Mesodermal cell (in vitro differentiated cells): ENCODE measurements around the gene GNAI2.
"Not testable (repeated sequence)": the region's sequence is repeated elsewhere in the genome, so short reads cannot be mapped to it uniquely, and the experiment has no call there.

Source experiments
- H3K27ac ChIP-seq: 2 replicates; pipeline ENCODE4 v1.7.0; 2013; ENCODE audit warnings: mild to moderate bottlenecking, low read depth, low read length, moderate library complexity; ENCODE audit not compliant: severe bottlenecking
- H3K36me3 ChIP-seq: 2 replicates; pipeline ENCODE4 v1.7.1; 2013; ENCODE audit warnings: mild to moderate bottlenecking, low read length, moderate library complexity; ENCODE audit not compliant: control insufficient read depth, insufficient read depth
- H3K4me1 ChIP-seq: one replicate; pipeline ENCODE4 v1.7.1; 2013; ENCODE audit warnings: mild to moderate bottlenecking, low read length; ENCODE audit not compliant: insufficient read depth, control insufficient read depth, poor library complexity, severe bottlenecking
- H3K4me3 ChIP-seq: 2 replicates; pipeline ENCODE4 v1.7.0; 2013; ENCODE audit warnings: low read length, control low read depth, mild to moderate bottlenecking; ENCODE audit not compliant: insufficient read depth, poor library complexity, severe bottlenecking; ENCODE audit errors: extremely low read depth
- H3K9me3 ChIP-seq: 2 replicates; pipeline ENCODE4 v1.7.1; 2013; ENCODE audit warnings: mild to moderate bottlenecking, low read length, moderate library complexity; ENCODE audit not compliant: control insufficient read depth
- WGBS, 2 experiments: methylation state at CpG; one replicate each; pipeline ENCODE4 v1.1.5; 2013; ENCODE audit warnings: missing lambda C conversion rate in 2 of 2; ENCODE audit not compliant: insufficient coverage in 2 of 2; 5-methylcytosine and 5-hydroxymethylcytosine counted together

GNAI2 gene

GRCh38 chr3:50272538-50272910 lies 36.5 kb downstream of the GNAI2 start:
- H3K9me3 ChIP-seq, H3K4me3 ChIP-seq, H3K27ac ChIP-seq, H3K36me3 ChIP-seq: not testable (repeated sequence)
- H3K4me1 ChIP-seq: peaks cover 44% of the 10 kb centered on the region
- 88 to 96% methylated on average over 4 to 6 of the region's 10 CpGs for WGBS, 2 experiments

GRCh38 chr3:50272911-50273688 lies 37.1 kb downstream of the GNAI2 start:
- H3K36me3 ChIP-seq: no peaks in the 10 kb centered on the region
- H3K4me3 ChIP-seq: peak overlapping the region; percentile 16
- H3K27ac ChIP-seq: no peak overlapping the region
- peaks cover 38% of the 10 kb centered on the region for H3K4me1 ChIP-seq
- no peaks in the 10 kb centered on the region for H3K9me3 ChIP-seq
- 20% methylated on average over 47 of the region's 61 CpGs for WGBS, 2 experiments

- H3K9me3 ChIP-seq: no peaks in the 10 kb centered on the region
- H3K36me3 ChIP-seq: no peaks in the 10 kb centered on the region
- 81 to 86% methylated on average over 20 to 22 of the region's 31 CpGs for WGBS, 2 experiments
- H3K4me1 ChIP-seq: peaks cover 36% of the 10 kb centered on the region
- H3K27ac ChIP-seq: no peak overlapping the region
- no peak overlapping the region for H3K4me3 ChIP-seq
Observed at GRCh38 chr3:50273689-50274065, 37.7 kb downstream of the GNAI2 start.

- H3K27ac ChIP-seq: no peak overlapping the region
- H3K4me3 ChIP-seq: no peak overlapping the region
- 17 to 27% methylated on average over 14 to 20 of the region's 26 CpGs for WGBS, 2 experiments
- H3K9me3 ChIP-seq: no peaks in the 10 kb centered on the region
- H3K4me1 ChIP-seq: peaks cover 27% of the 10 kb centered on the region
- H3K36me3 ChIP-seq: no peaks in the 10 kb centered on the region
Observed at GRCh38 chr3:50274371-50275104, 38.5 kb downstream of the GNAI2 start.

GRCh38 chr3:50275141-50275995 lies 39.4 kb downstream of the GNAI2 start:
- 17 to 22% methylated on average over 39 to 63 of the region's 65 CpGs for WGBS, 2 experiments
- H3K9me3 ChIP-seq: no peaks in the 10 kb centered on the region
- H3K4me1 ChIP-seq: peaks cover 19% of the 10 kb centered on the region
- peak overlapping the region; percentile 19 for H3K4me3 ChIP-seq
- H3K36me3 ChIP-seq: no peaks in the 10 kb centered on the region
- H3K27ac ChIP-seq: no peak overlapping the region

- Histone ChIP-seq H3K4me1 (peaks cover 11% of the 10 kb centered on the region), H3K9me3 (no peaks in the 10 kb centered on the region), H3K4me3 (no peak overlapping the region), H3K36me3 (no peaks in the 10 kb centered on the region), H3K27ac (no peak overlapping the region)
- WGBS, 2 experiments: 86 to 87% methylated on average over 68 to 78 of the region's 79 CpGs
Observed at GRCh38 chr3:50275996-50276761, 40.2 kb downstream of the GNAI2 start.

GRCh38 chr3:50276762-50277101 lies 40.7 kb downstream of the GNAI2 start:
- H3K4me1 ChIP-seq: peaks cover 5% of the 10 kb centered on the region
- 94 to 98% methylated on average over 17 of the region's 17 CpGs for WGBS, 2 experiments
- no peak overlapping the region for H3K27ac ChIP-seq
- no peak overlapping the region for H3K4me3 ChIP-seq
- no peaks in the 10 kb centered on the region for H3K36me3 ChIP-seq
- no peaks in the 10 kb centered on the region for H3K9me3 ChIP-seq

- no peaks in the 10 kb centered on the region for H3K9me3 ChIP-seq
- no peak overlapping the region for H3K27ac ChIP-seq
- WGBS, 2 experiments: 81 to 94% methylated on average over 3 to 4 of the region's 4 CpGs
Observed at GRCh38 chr3:50278123-50278879, 42.3 kb downstream of the GNAI2 start.

GRCh38 chr3:50278880-50279224 lies 42.8 kb downstream of the GNAI2 start, which contains the start of gene LSMEM2:
Gene LSMEM2, plus strand, starts transcription at chr3:50279087. Its CDS starts 27 bp downstream, at chr3:50279114.
- Histone ChIP-seq H3K9me3 (no peaks in the 10 kb centered on the region), H3K27ac (no peak within 1 kb of the TSS), H3K4me3 (no peak within 1 kb of the TSS), H3K36me3 (no peaks in the 10 kb centered on the region), H3K4me1 (no peaks in the 10 kb centered on the region)
- 90 to 100% methylated on average over 1 to 2 of the region's 2 CpGs for WGBS, 2 experiments

More at GRCh38 chr3:50278123-50278879, 42.3 kb downstream of the GNAI2 start:
- no peak overlapping the region for H3K4me3 ChIP-seq
- no peaks in the 10 kb centered on the region for H3K36me3 ChIP-seq
- H3K4me1 ChIP-seq: no peaks in the 10 kb centered on the region
